GM18868 (cell line): Measurements from ENCODE around the gene ZBTB2.
"Not testable (repeated sequence)": the region's sequence is repeated elsewhere in the genome, so short reads cannot be mapped to it uniquely, and the experiment has no call there.

Experiments used
- ATAC-seq: cut with Tn5 transposase; IDR thresholded peaks from one replicate; pipeline ENCODE4 v1.9.1; 2021; ENCODE audit warnings: mild to moderate bottlenecking, moderate library complexity; ENCODE audit not compliant: unreplicated experiment

ZBTB2 gene

GRCh38 chr6:151339369-151339768, 52.0 kb downstream of the ZBTB2 start:
- ATAC-seq, result no peak

DNA sequence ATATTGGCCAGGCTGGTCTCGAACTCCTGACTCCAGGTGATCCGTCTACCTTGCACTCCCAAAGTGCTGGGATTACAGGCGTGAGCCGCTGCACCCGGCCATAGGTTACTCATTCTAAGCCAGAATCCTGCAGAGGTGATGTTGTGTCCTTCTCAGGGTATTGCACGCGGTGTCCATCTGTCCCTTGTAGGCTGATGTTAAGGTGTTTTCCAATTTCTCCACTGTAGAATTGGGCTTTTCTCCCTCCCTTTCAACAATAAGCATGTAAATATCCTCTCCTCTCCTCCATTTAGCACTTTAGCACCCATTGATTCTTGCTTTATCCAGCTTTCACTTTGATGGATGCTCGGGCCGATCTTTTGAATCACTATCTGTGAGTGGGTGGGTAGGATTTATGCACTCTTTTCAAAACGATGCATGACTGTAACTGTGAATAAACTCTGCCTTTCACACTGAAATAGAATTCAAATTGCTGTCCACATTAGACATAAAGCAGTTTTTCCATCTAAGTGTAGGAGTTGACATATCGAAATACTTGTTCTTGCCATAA, 52.6 kb downstream of the ZBTB2 start:
- ATAC-seq, result no peak

GRCh38 chr6:151335930-151336329, 55.4 kb downstream of the ZBTB2 start:
- no peak for ATAC-seq

DNA sequence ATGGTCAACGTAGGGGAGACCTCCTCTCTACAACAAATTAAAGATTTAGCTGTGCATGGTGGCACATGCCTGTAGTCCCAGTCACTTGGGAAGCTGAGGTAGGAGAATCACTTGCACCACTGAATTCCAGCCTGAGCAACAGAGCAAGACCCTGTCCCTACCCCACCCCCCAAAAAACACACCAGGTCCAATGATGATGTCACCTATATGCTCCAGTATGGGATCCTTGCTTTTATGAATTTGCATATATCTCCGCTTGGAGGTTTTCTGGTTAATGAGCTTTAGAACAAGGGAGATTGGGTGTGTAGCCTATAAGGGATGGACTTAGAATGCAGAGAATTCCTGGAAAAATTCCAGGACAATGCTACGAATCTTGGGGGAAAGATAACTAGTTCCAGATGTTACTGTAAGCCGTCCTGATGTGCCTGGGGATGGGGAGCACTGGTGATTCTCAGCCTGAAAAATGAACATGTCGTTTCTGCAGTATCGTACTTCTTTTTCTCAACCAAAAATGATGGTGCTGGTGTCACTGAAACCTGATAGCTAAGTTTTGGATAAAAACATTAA, 61.1 kb downstream of the ZBTB2 start:
- ATAC-seq, result no peak

- no peak for ATAC-seq
Measured at GRCh38 chr6:151327101-151327500, 64.3 kb downstream of the ZBTB2 start.

- no peak for ATAC-seq
Measured at GRCh38 chr6:151326116-151326825, 65.1 kb downstream of the ZBTB2 start.

- no peak for ATAC-seq
Measured at GRCh38 chr6:151325075-151326050, 66.0 kb downstream of the ZBTB2 start.

DNA sequence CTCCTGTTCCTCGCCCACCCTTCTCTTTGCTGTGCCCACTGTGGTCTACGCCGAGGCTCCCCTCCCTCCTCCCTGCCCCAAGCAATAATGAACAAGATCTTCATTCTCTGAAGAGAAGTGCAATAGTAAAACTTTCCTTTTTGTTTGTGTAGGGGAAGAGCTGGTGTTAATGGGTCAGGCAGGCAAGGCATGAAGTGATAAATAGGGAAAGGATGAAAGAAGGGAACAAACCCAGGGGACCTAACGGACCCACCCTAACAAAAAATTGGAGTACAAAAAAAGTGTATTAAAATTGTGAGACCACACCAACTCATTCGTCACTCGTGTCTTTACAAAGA, 66.9 kb downstream of the ZBTB2 start:
- ATAC-seq, result peak; percentile 31

- peak; percentile 85 for ATAC-seq
Measured at GRCh38 chr6:151323791-151324487, 67.4 kb downstream of the ZBTB2 start.

- ATAC-seq, result no peak
Measured at GRCh38 chr6:151322570-151322969, 68.8 kb downstream of the ZBTB2 start.

DNA sequence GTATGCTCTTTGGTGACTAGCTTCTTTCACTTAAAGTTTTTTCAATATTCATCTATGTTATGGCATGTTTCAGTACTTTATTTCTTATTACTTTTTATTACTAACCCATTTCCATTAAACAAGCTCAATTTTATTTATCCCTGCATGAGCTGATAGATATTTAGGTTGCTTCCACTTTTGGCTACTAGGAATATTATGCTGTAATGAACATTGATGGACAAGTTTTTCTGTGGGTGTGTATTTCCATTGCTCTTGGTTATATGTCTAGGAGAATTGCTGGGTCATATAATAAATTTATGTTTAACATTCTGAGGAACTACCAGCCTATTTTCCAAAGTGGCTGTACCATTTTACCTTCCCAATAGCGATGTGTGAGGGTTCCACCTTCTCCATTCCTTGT, 69.9 kb downstream of the ZBTB2 start:
- no peak for ATAC-seq

DNA sequence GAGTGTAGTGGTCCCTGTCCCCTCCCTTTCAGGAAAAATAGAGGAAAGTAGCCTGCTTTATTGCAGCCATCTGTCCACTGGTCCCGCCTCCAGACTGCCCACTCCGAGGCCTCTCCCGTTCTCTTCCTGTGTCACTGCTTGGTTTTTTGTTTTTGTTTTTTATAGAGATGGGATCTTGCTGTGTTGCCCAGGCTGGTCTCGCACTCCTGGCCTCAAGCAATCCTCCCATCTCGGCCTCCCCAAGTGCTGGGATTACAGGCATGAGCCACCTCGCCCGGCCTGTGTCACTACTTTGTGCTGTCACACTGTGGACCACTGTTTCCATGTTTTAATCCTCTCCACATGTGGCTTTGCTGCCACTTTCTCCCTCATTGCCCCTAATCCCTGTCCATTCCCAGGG, 71.2 kb downstream of the ZBTB2 start:
- no peak for ATAC-seq

DNA sequence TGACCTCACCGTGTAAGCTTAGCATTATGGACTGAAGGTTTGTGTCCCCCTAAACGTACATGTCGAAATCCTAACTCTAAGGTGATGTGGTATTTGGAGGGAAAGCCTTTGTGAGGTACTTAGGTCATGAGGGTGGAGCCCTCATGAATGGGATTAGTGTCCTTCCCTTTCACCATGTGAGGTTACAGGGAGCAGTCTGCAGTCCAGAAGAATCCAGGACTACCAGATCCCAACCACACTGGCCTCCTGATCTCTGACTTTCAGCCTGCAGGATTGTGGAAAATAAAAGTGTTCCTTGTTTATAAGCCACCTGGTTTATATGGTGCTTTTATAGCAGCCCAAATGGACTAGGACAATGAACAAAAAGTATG, 73.4 kb downstream of the ZBTB2 start:
- no peak for ATAC-seq

GRCh38 chr6:151317103-151317994, 74.0 kb downstream of the ZBTB2 start:
- ATAC-seq, result no peak

DNA sequence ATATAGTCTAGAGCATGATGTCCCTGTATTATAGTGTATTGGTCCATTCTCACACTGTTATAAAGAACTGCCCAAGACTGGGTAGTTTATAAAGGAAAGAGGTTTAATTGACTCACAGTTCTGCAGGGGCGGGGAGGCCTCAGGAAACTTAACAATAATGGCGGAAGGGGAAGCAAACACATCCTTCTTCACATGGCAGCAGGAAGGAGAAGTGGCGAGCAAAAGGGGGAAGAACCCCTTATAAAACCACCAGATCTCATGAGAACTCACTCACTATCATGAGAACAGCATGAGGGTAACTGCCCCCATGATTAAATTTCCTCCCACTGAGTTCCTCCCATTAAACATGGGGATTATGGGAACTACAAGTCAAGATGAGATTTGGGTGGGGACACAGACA, 75.7 kb downstream of the ZBTB2 start:
- not testable (repeated sequence) for ATAC-seq
